ENCODE data around the gene FKRP. TPM values are rescaled to one million over a fixed set of nuclear protein-coding genes. Genes with fewer than 3 reads are reported as not detected.

Gene FKRP
- polyA plus RNA-seq, 2 of the 4 experiments (the other 2 are of a cell fraction), result 14.7 to 18.8 TPM

GRCh38 chr19:46784262-46785053 lies 38.6 kb downstream of the FKRP start (continued):
- TF ChIP-seq FOXS1 (CRISPR knock-in tag; IDR thresholded peaks at IDR 0.05) (no peak), HDAC2 (IDR thresholded peaks at IDR 0.05) (no peak), HOXA7 (CRISPR knock-in tag; IDR thresholded peaks at IDR 0.05) (no peak), POLR2AphosphoS2 (conservative IDR thresholded peaks at IDR 0.05; ENCODE audit: low read length) (no peak), NR3C1 (IDR thresholded peaks at IDR 0.05) (no peak), HOXB13 (CRISPR knock-in tag; IDR thresholded peaks at IDR 0.05; ENCODE audit: low read depth) (no peak), BCL3 (IDR thresholded peaks at IDR 0.05) (peak; percentile 84; the same call in 2 of the 3 replicates), EHF (CRISPR knock-in tag; IDR thresholded peaks at IDR 0.05) (no peak), ZC3H11A (IDR thresholded peaks at IDR 0.05) (no peak), CHD4 (IDR thresholded peaks at IDR 0.05; ENCODE audit: borderline replicate concordance) (no peak), NPAS2 (CRISPR knock-in tag; IDR thresholded peaks at IDR 0.05; ENCODE audit: borderline replicate concordance) (no peak), HEYL (CRISPR knock-in tag; IDR thresholded peaks at IDR 0.05) (no peak), KDM1A (IDR thresholded peaks at IDR 0.05; ENCODE audit: low read depth) (peak; percentile 77; the same call in 1 of the 2 replicates), FOSB (CRISPR knock-in tag; IDR thresholded peaks at IDR 0.05) (no peak), ZNF302 (CRISPR knock-in tag; IDR thresholded peaks at IDR 0.05) (no peak), ZSCAN20 (CRISPR knock-in tag; IDR thresholded peaks at IDR 0.05) (no peak), RAD21 (conservative IDR thresholded peaks at IDR 0.05 in 1 of 2, IDR thresholded peaks at IDR 0.05 in 1 of 2) (peak; percentile 27 to 33; a peak in 1 of 5 replicates), ATOH8 (CRISPR knock-in tag; IDR thresholded peaks at IDR 0.05; ENCODE audit: low read depth) (no peak), MAZ (IDR thresholded peaks at IDR 0.05; ENCODE audit: borderline replicate concordance, low read depth, low read length) (peak; percentile 29; the same call in 1 of the 2 replicates), HES2 (IDR thresholded peaks at IDR 0.05) (no peak), RARB (CRISPR knock-in tag; IDR thresholded peaks at IDR 0.05) (no peak), FOSL2 (IDR thresholded peaks at IDR 0.05) (no peak), FOSL2 (CRISPR knock-in tag; IDR thresholded peaks at IDR 0.05) (no peak; the same call in 1 of the 2 replicates), EP300 (IDR thresholded peaks at IDR 0.05) (peak in 1 of 2 experiments; percentile 44; a peak in 1 of 5 replicates), ESRRA (IDR thresholded peaks at IDR 0.05; ENCODE audit: borderline replicate concordance, low read length) (no peak)
- TF ChIP-seq, protein P1, sequence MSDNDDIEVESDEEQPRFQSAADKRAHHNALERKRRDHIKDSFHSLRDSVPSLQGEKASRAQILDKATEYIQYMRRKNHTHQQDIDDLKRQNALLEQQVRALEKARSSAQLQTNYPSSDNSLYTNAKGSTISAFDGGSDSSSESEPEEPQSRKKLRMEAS (IDR thresholded peaks at IDR 0.05), result peak; percentile 85
- TF ChIP-seq, protein P2, sequence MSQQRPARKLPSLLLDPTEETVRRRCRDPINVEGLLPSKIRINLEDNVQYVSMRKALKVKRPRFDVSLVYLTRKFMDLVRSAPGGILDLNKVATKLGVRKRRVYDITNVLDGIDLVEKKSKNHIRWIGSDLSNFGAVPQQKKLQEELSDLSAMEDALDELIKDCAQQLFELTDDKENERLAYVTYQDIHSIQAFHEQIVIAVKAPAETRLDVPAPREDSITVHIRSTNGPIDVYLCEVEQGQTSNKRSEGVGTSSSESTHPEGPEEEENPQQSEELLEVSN (IDR thresholded peaks at IDR 0.05; ENCODE audit: borderline replicate concordance, low read depth), result no peak

All from A549 (cell line).